CD4-positive, alpha-beta T cell treated with Interferon gamma for 1 hour (primary cell): ENCODE data around the gene HSF2BP.
"Not testable (repeated sequence)": the region's sequence is repeated elsewhere in the genome, so short reads cannot be mapped to it uniquely, and the experiment has no call there.

ENCODE experiments used
- DNase-seq: peaks from one replicate; pipeline ENCODE4 v3.0.0-alpha.2; 2020

The HSF2BP gene

GRCh38 chr21:43596616-43597015, 62.7 kb downstream of the HSF2BP start:
- DNase-seq: no peak

- not testable (repeated sequence) for DNase-seq
These were observed 63.5 kb downstream of the HSF2BP start for GRCh38 chr21:43595769-43596168.

DNA sequence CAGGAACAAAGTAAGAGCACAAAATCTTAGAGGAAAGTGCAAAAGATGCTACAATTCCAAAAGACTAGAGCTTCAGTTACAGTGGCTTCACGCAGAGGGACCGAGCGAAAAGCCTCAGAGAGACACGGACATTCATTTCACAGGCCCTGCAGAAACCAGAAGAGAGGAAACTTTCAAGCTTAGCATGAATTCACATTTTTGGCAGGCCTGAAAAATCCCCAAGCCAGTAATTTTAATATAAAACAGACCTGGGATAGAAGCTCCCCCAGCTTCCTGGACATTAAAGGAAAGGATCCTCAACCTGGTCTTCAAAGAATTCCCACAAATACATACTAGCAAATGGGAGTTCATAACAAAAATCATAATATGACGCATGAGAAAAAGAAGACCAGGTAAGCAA, 66.2 kb downstream of the HSF2BP start:
- no peak for DNase-seq

- DNase-seq: no peak
These were observed 67.7 kb downstream of the HSF2BP start for GRCh38 chr21:43591571-43591970.

- DNase-seq: no peak
These were observed 69.1 kb downstream of the HSF2BP start for GRCh38 chr21:43590194-43590593.

GRCh38 chr21:43588957-43589356, 70.3 kb downstream of the HSF2BP start:
- DNase-seq: no peak

DNA sequence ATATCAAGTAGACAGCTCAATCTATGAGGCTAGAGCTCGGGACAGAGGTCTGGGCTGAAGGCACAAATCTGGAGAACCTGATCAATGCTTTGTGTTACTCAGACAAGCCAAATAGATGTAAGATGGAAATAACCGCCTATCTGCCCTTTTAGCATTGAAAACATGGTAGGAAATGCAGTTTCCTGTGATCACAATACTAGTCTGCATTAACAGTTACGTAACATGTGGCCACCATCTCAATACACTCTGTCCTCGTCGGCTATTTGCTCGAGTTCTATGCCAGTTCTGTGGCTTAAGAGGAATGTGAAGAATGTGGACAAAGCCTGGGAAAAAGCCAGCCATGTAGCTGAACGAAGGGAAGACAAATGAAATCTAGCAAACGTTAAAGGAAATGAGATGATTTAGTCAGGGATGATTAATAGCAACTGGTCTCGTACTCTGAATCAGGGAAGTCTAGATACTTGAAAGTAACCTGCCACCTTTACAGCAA, 73.3 kb downstream of the HSF2BP start:
- no peak for DNase-seq

- DNase-seq: no peak
These were observed 73.8 kb downstream of the HSF2BP start for GRCh38 chr21:43585514-43585913.

GRCh38 chr21:43581453-43581852, 77.8 kb downstream of the HSF2BP start:
- no peak for DNase-seq

GRCh38 chr21:43578677-43579303, 80.5 kb downstream of the HSF2BP start:
- no peak for DNase-seq

DNA sequence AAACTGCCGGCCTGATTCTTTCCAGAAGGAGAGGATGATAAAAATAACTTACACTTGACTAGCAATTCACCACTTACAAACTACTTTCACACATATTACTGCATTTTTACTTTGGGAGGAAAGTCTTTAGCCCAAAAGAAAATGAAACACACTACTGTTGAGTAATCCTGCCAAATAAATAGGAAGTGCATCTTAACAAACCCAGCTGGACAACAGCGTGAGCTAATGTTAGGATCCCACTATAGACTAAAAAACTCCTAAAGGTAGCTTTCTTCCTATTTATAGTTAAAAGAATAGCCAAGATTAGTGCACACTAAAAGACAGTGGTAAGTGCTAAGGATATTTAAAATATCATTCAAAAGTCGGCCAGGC, 83.8 kb downstream of the HSF2BP start:
- no peak for DNase-seq

DNA sequence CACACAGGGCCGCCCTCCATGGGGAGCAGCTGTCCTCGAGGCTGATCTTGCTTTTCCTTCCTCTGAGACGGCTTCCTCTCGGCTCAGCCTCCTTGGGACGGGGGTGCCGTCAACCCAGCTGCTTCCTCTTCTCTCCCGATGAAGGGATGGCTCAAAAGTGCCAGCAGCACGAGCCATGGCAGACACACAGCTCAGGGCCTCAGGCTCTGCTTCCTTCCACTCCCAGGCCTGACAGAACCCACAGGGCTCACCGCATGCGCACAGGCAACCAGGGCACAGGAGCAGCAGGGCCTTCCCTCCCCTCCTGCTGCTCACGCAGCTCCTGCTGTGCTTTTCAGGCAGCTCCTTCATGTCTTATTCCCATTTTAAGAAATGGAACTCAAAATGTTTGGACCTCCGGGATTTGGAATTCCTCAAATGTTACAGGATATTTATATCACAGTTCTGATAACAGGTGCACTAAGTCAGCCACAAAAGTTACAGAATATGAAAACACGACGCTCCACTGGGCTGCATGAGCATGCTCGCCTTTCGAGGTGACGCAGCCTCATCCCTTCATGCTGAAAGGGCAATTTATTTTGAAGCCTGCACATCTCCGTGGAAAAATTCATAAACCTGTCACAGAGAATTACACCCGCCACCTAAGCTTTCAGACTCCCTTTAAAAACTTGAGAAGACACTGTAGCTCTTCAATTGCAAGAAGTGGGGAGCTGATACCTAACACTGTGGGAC, 84.4 kb downstream of the HSF2BP start:
- DNase-seq: peak; percentile 14

GRCh38 chr21:43573921-43574320, 85.4 kb downstream of the HSF2BP start:
- DNase-seq: no peak

DNA sequence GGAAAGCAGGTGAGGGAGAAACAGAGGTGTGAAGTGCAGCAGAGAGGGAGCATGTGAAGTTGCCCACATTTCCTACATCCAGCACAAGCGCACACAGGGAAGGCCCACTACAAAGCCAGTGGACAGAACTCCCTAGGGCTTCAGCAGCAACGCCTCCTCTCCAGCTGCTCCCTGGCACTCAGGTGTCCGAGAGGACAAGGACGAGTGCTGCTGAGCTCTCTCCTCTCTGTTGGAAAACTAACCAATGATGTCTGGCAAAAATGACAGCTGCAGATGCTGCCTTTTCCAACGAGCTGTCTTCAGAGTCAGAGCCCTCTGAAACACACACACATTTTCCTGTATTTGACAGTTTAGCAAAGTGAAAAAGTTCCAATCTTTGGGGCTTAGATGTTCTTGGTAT, 86.8 kb downstream of the HSF2BP start:
- DNase-seq: no peak

- no peak for DNase-seq
These were observed 87.3 kb downstream of the HSF2BP start for GRCh38 chr21:43571976-43572375.

DNA sequence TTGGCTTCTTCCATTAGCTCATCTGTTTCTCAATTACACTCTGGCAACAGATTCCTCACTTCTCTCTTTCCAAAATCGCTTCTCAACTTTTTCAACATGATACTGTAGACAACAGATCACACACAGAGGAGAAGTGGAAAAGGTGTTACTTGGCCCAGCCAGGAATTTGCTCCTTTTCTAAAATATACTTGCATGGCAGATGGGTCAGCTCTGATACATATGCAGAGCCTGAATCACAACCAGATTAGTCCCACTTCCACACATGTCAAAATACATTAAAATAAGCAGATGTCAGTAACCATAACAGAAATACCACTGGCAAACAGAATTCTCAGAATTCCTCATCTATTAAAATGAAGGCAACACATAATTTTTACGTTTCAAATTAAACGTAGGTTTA, 89.1 kb downstream of the HSF2BP start:
- DNase-seq: not testable (repeated sequence)

- not testable (repeated sequence) for DNase-seq
These were observed 96.8 kb downstream of the HSF2BP start for GRCh38 chr21:43562451-43562850.

DNA sequence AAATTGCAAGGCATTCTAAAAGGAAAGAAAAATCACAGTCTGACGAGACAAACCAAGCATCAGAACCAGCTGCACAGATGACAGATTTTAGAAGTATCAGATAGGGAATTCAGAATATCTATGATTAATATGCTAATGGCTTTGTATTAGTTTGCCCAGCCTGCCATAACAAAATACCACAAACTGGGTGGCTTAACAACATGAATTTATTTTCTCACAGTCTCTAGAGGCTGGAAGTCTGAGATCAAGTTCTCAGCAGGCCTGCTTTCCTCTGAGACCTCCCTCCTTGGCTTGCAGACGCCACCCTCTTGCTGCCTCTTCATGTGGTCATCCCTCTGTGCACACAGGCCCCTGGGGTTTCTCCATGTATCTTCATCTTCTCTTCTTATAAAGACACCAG, 118.7 kb downstream of the HSF2BP start:
- DNase-seq: not testable (repeated sequence)

DNA sequence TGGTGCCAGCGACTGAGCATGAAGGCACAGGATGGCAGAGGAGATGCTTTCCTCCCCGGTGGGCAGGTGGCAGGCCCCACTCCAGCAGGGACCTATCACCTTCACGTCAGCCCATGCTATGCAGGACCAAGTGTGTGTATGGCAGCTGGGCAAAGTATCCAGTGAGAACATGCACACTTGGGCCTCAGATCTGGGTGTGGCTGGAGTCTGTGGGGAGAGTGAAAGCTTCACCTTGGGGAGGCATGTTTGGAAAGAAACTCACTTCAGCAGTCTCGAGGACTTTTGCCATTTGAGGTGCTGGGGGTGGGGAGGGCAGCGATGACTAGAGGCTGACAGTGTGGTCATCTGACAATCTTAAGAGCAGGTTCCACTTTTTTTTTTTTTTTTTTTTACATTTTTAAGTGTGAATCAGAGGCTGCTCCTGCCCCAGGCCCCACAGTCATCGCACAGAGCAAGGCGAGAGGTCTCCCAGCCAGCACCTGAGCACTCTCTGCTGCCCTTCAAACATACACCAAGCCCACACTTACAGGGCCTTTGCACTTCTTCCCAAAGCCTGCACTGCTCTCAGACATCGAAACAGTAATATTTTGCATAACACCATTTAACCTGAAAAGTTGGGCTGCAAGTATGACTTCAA, 136.7 kb downstream of the HSF2BP start:
- not testable (repeated sequence) for DNase-seq

- not testable (repeated sequence) for DNase-seq
These were observed 141.6 kb downstream of the HSF2BP start for GRCh38 chr21:43517701-43518100.

- not testable (repeated sequence) for DNase-seq
These were observed 142.2 kb downstream of the HSF2BP start for GRCh38 chr21:43516860-43517627.

DNA sequence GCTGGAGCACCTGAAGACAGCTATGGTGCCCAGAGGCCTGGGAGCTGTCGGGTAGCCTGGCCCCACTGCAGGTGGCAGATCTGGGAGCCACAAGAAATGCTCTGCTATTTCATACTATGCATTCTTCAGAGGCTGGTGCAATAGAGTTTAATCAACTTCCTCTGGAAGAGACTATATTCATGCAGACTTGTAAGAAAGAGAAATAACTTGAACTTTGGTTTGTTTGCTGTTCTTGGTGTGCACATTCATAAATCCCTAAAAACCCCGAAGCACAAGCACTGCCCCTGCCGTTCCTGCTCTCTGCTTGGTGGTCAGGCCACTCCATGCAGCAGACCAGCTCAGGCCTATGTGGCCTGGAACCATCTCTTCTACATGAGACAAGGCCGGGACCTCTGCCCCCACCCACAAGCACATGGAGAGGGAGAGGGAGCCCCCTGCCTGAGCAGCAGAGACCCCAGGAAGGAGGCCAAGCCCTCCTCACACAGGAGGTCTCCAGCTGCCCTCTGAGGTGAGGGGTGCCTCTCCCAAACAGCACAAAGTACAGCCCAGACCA, 142.9 kb downstream of the HSF2BP start:
- not testable (repeated sequence) for DNase-seq

DNA sequence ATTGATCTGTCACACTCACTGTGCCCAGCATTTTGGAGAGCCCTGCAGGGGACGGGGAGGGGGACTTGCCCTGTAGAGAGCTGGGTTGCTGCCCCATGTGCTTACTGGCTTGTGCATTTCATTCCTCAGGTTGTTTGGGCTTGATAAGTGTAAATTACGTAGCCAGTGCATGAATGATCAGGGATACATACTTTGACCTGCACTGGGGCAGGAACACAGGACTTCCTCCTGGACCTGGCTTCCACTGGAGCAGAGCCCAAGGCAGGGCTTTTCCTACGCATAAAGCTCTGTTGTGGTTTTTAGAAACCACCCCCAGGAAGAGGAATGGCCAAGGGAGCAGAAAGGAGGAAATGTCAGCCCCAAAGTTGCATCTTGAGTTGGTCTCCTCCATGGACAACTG, 144.5 kb downstream of the HSF2BP start:
- not testable (repeated sequence) for DNase-seq
